MV-4-11 (cell line): Measurements from ENCODE around the gene SLCO3A1.
"Not testable (repeated sequence)": the region's sequence is repeated elsewhere in the genome, so short reads cannot be mapped to it uniquely, and the experiment has no call there.

Experiments
- DNase-seq: peaks from one replicate; lab custom pipeline; 2025; lab: John Stamatoyannopoulos, UW

SLCO3A1 gene

GRCh38 chr15:92162657-92163056 is 309.1 kb downstream of the SLCO3A1 start:
- no peak for DNase-seq

- DNase-seq, result peak; percentile 28
Measured at GRCh38 chr15:92163641-92164040, 310.1 kb downstream of the SLCO3A1 start.

- no peak for DNase-seq
Measured at GRCh38 chr15:92164327-92165000, 311.0 kb downstream of the SLCO3A1 start.

- DNase-seq, result no peak
Measured at GRCh38 chr15:92165001-92165346, 311.5 kb downstream of the SLCO3A1 start.

GRCh38 chr15:92166029-92166428 is 312.5 kb downstream of the SLCO3A1 start:
- no peak for DNase-seq

GRCh38 chr15:92166751-92167405 is 313.4 kb downstream of the SLCO3A1 start:
- DNase-seq, result no peak

GRCh38 chr15:92167451-92167850 is 313.9 kb downstream of the SLCO3A1 start:
- no peak for DNase-seq

- no peak for DNase-seq
Measured at GRCh38 chr15:92168066-92168683, 314.7 kb downstream of the SLCO3A1 start.

- DNase-seq, result no peak
Measured at GRCh38 chr15:92170897-92171296, 317.4 kb downstream of the SLCO3A1 start.

GRCh38 chr15:92178911-92179310 is 325.4 kb downstream of the SLCO3A1 start:
- DNase-seq, result no peak

- no peak for DNase-seq
Measured at GRCh38 chr15:92184142-92184541, 330.6 kb downstream of the SLCO3A1 start.

GRCh38 chr15:92184679-92185230 is 331.2 kb downstream of the SLCO3A1 start:
- DNase-seq, result no peak

GRCh38 chr15:92187975-92188374 is 334.5 kb downstream of the SLCO3A1 start:
- DNase-seq, result no peak

- DNase-seq, result no peak
Measured at GRCh38 chr15:92189166-92189565, 335.7 kb downstream of the SLCO3A1 start.

GRCh38 chr15:92195241-92195640 is 341.7 kb downstream of the SLCO3A1 start:
- DNase-seq, result no peak

- no peak for DNase-seq
Measured at GRCh38 chr15:92196342-92196741, 342.8 kb downstream of the SLCO3A1 start.

- no peak for DNase-seq
Measured at GRCh38 chr15:92197746-92198145, 344.2 kb downstream of the SLCO3A1 start.

GRCh38 chr15:92200891-92201290 is 347.4 kb downstream of the SLCO3A1 start:
- DNase-seq, result no peak

- DNase-seq, result no peak
Measured at GRCh38 chr15:92205255-92205739, 351.8 kb downstream of the SLCO3A1 start.

GRCh38 chr15:92207601-92208000 is 354.1 kb downstream of the SLCO3A1 start:
- not testable (repeated sequence) for DNase-seq
